GM18508 (cell line): ENCODE data around the gene EXOC6.
"Not testable (repeated sequence)": the region's sequence is repeated elsewhere in the genome, so short reads cannot be mapped to it uniquely, and the experiment has no call there.

Source experiments
- ATAC-seq: cut with Tn5 transposase; IDR thresholded peaks from one replicate; pipeline ENCODE4 v1.9.1; 2021; ENCODE audit warnings: moderate number of reproducible peaks; ENCODE audit not compliant: insufficient read depth, unreplicated experiment

Gene EXOC6

DNA sequence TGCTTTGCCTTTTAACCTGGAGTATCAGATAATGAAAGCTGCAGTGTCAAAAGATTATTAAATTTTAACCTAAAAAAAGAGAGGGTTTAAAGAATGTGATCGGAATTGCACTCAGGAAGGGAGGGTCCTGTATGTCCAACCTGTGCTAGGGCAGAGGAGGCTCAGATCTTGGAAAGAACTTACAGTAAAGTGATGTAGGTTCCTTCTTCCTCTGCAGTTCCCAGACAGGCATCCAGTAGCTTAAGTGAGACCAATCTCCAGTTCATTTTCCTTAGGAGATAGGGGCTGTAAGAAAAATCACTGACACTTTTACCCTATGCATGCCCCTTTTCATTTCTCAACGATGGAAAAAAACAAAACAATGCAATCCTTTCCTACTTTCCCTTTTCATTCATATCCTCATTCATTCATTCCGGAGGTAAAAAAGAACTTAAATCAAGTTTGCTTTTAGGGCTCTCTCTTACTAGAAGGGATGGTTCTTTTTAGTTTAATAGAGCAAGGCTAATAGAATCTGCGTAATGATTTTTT is 28.3 kb downstream of the EXOC6 start:
- no peak for ATAC-seq

DNA sequence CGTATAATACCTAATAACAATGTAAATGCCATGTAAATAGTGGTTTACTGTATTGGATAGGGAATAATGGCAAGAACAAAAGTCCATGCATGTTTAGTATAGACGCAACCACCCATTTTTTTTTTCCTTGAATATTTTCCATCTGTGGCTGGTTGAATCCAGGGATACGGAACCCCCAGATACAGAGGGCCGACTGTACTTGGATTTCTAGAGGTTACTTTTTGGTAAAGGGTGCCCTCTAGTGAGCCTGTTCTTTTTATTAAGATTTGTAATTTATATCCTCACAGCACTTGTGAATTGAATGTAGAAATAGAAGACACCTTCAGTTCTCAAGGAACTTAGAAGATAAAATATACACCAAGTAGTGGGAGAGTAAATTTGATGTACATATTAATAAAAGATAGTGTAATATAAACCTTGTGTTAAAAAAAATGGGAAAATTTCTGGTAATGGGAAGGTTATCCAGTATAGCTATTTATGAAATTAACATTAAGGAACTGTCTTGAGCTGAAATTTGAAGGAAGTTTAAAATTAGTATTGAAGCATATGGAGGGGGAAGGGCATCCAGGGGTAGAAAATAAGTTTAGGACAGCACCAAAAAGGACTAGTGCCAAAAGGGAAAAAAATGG is 32.0 kb downstream of the EXOC6 start:
- ATAC-seq, result no peak

DNA sequence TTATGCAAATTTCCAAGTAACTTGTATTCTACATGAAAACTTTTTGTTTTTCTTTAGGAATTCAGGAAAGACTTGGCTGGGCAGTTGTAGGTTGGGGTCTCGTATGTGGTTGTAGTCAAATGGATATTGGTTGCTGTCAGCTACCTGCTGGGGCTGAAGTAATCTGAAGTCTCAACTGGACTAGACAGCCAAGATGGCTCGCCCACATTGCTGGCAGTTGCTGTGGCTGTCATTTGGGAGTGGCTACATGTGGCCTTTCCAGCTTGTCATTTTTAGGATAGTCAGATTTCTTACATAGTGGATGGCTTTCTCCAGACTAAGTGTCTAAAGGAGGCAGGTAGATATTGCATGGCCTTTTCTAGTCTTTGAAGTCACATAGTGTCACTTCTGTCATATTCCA is 32.6 kb downstream of the EXOC6 start:
- ATAC-seq, result no peak

DNA sequence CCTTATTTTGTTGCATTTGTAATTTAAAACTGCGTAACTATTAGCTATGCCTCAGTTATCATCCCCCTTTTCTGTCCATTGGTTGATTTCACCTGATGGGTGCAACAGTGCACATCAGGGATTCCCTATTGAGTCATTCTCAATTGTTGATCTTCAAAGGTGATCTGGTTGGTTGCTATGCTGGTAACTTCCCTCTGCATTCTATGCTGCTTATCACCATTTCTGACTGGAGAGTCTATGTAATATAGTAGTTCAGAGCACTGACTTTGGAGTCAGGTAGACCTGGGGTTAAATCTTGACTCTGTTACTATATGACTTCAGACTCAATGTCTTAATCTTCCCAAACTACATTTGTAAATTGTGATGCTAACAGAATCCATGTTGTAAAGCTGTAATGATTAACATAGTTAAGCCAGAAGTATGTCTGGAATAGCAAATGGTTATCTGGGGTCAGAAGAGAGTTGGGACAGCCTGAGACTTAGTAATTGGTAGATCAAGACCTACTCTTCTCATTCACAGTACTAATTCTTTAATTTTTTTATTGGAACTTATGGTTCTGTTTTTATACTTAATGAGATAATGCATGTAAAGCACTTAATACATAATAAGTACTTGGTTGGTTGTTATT is 38.1 kb downstream of the EXOC6 start:
- ATAC-seq, result no peak

DNA sequence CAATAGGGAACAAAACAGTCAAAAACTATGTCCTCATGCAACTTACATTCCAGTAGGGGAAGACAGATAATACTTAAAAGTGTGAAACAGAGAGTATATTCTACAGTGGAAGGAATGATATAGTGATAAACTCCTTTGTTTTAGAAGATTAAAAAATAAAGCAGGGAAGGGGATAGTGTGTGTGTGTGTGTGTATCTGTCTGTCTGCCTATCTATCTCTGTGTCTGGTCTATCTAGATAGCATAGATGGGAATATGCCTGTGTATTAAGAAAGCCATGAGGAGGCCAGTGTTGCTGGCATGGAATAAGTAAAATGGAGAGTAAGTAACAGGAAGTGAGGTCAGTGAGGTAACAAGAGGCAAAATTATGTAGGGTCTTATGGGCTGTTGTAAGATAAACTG is 42.2 kb downstream of the EXOC6 start:
- ATAC-seq, result no peak

DNA sequence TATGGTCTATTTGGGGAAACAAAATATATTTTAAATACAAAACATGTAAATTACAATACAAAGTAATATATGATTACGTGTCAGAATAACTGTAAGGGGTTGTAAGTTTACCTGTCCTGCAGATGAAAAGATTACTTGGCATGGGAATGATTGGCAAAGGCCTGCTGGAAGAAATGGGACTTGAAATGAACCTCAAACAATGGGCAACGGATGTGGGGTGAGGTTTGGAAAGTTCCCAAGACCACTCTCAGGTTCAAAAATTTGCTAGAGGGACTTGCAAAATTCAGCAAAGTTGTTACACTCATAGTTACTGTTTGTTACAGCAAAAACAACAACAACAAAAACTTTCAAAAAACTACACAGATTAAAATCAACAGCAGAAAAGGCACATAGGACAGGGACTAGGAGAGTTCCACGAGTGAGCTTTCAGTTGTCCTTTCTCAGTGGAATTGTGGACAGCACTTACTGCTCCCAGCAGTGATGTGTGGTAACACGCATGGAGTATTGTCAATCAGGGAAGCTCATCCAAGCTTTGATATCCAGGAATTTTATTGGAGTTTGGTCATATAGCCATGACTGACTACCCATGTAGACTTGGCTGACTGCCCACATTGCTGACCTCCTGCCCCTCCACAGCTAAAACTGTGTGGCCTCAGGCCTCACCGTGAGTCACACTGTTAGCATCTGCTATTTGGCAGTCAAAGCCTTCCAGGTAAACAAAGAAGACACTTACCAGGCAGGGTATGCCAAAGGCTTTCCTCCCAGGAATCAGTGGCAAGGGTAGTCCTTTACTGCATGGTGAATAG is 43.8 kb downstream of the EXOC6 start:
- no peak for ATAC-seq

DNA sequence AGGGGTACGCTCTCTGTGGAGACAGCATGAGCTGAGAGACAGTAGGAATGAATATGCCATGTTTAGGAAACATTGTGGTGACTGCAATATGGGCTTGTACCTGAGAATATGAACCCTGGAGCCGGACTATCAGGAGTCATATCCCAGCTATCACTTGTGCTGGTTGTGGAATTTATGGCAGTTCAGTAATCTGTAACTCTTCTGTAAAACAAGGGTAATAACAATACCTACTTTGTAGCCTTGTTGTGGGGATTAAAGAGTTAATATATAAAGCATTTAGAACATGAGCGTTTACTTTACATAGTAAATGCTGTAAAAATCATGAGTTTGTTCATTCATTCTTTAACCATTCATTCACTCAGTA is 44.4 kb downstream of the EXOC6 start:
- no peak for ATAC-seq

DNA sequence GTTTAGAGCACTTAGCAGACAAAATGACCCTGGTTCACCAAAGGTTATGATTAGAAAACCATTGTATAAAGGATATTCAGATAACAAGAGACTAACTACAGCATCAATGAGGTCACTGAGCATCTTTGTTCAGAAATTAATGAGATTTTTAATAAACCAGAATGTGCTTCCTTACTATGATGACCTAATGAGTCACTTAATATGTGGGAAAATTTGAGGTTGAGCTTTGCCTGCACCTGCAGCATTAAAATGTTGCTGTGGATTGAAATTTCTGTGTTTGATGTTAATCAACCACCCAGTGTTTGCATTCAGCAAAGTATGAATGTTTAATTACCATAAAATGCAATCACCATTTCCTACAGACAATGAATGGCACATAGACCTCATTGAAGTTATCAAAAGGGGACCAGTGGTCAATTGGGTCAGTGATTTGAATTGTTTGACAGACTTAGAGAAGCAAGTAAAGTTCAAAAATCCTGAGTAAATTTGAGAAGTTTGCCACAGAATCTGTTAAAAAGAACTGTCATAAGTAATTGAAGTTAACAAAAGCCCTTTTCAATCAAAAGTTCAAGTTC is 45.8 kb downstream of the EXOC6 start:
- no peak for ATAC-seq

DNA sequence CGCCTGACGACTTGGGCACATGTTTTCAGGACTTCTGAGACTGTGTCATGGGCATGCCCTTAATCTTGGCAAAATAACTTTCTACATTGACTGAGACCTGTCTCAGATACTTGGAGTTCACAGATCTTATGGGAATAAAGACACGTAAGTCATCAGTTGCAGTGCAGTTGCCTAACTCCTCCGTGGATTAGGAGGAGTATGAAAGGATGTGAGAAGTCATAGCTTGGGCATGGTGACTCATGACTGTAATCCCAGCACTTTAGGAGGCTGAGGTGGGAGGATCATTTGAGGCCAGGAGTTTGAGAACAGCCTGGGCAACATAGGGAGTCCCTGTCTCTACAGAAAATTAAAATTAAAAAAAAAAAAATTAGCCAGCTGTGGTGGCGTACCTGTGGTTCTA is 49.6 kb downstream of the EXOC6 start:
- ATAC-seq, result no peak

DNA sequence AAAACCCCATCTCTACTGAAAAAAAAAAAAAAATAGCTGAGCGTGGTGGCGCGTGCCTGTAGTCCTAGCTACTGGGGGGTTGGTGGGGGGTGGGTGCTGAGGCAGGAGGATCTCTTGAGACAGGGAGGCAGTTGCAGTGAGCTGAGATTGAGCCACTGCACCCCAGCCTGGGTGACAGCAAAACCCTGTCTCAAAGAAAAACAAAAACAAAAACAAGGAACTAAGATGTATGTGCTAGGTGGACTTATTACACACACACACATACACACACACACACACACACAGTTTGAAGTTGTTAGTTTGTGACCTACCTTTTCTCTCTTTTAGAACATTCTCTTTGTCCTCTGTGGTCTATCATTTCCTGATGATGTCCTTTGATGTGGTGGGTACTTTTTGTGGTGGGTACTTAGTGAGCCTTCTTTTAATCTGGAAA is 53.5 kb downstream of the EXOC6 start:
- ATAC-seq, result no peak

DNA sequence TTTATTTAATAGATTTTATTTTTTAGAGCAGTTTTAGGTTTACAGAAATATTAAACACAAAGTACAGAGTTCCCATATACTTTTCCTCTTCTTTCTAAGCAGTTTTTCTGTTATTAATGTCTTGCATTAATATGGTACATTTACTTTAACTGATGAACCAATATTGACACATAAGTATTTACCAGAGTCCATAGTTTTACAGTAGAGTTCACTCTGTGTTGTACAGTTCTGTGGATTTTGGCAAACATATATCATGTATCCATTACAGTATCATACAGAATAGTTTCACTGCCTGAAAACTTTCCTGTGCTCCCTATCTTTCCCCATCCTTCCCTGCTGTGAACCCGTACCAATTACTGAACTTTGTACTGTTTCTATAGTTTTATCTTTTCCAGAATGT is 55.3 kb downstream of the EXOC6 start:
- no peak for ATAC-seq

DNA sequence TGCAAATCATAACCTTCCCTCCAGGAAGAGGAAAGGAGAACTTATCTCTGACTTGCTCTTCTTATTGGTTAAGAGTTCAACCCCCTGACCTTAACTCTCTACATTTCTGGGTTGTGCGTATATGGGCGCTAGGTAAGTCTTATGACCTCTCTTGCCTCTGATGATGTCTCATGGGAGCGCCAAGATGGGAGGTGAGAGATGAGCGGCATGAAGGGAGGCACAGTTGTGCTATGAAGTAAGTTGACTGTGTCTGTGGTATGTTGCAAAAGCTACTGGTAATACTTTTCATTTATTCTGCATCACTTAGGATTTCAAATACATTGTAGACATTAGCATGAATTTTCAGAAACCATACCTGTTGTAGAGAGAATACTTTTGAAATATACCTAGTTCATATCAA is 59.0 kb downstream of the EXOC6 start:
- no peak for ATAC-seq

DNA sequence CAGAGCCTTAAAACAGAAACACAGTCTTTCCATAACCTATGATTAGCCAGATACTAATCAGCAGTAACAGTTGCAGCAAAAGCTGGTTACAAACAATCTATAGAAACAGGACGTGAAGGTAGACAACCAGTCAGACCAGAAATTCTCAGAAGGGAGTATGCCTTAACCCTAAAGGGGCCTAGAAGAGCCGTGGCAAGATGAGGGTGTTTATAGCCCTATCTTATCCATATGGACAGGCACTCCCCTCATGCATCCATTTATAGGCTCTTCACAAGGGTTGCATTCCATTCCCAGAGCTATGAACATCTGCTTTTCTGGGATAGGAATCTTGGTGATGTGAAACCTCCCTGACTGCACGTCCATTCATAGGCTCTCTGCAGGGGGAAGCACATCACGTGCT is 64.3 kb downstream of the EXOC6 start:
- ATAC-seq, result not testable (repeated sequence)

DNA sequence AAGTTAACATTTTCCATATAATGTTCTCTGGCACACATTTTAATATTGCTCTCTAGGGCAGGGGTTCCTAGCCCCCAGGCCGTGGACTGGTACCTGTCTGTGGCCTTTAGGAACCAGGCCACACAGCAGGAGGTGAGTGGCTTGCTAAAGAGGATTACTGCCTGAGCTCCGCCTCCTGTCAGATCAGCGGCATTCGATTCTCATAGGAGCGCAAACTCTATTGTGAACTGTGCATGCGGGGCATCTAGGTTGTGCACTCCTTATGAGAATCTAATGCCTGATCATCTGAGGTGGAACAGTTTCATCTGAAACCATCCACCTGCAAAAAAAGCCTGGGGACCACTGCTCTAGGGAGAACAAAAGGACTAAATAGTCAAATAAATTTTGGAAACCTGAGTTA is 65.7 kb downstream of the EXOC6 start:
- ATAC-seq, result no peak

DNA sequence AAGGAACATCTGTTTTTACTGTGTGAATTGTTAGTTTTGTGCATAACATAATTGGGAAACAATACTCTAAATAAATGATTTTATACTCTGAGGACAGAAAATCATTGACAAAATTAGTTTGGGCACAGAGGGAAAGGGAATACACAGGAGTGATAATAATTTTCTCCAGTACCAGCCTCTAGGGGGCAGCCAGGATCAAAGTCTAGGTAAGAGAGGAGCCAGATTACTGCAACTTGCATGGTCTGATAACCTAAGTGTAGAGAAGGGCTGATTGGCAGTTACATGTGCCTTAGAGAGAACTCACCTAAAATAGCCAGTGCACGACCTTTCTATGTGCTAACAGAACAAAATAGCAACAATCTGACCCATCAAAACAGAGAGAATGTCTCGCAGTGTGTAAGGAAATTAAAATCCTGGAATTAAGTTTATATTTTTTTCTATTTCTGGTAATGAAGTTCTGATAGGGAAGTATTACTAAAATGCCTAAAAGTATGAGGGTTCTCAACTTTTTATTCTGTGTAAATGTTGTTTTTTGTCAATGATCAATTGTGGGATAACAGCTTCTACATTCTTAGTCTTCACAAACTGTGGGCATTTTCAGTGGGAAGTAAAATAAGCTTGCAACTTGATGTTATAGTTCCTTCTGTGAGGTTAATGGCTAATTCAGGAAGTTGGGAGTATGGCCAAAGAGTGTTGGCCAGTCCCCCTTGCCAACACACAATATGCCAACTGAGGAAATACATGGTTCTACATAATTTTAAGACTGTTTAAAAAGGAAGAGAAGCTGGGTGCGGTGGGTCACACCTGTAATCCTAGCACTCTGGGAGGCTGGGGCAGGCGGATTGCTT is 66.4 kb downstream of the EXOC6 start:
- no peak for ATAC-seq

DNA sequence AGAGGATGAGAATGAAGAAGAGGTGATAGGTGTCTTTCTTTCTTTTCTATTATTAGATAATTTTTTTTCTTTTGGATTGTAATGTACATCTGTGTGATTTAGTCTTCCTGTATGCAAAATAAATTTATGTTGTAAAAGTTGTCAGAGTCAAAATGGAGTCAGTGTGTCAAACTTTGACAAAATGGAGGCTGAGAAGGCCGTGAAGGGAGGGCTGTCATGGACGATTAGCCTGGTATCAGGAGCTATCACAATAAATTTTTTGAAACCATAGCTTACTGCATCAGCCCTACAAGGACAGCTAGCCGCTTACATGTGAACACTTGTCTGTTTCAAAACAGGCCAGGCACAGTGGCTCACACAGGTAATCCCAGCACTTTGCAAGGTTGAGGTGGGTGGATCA is 67.6 kb downstream of the EXOC6 start:
- ATAC-seq, result no peak

DNA sequence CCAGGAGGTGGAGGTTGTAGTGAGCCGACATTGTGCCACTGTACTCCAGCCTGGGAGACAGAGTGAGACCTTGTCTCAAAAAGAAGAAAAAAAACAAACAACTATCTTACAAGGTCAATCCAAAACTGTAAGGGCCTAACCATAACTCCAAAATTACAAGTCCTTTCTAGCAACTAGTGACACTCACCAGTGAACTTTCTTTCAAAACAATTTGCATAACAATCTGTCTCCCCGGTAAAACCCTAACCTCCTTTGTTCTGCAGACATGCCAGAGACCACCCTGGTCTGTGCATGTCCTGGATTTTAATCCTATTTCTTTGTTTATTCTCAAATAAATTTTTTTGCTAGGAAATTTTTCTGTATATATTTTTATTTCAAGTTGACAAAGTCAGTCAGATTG is 68.1 kb downstream of the EXOC6 start:
- no peak for ATAC-seq

DNA sequence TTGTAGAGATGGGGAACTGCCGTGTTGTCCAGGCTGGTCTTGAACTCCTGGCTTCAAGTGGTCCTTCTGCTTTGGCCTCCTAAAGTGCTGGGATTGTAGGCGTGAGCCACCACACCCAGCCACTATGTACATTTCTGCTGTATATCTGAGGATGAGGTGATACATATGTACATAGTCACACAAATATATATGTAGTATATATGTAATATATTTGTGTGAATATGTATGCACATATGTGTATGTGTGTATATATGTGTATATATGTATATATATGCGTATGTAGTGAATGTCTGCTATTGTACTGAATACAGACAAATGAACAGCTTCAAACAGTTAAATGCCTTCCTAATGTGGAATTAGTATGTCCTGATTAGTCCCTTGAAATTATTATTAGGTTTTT is 70.3 kb downstream of the EXOC6 start:
- ATAC-seq, result no peak

DNA sequence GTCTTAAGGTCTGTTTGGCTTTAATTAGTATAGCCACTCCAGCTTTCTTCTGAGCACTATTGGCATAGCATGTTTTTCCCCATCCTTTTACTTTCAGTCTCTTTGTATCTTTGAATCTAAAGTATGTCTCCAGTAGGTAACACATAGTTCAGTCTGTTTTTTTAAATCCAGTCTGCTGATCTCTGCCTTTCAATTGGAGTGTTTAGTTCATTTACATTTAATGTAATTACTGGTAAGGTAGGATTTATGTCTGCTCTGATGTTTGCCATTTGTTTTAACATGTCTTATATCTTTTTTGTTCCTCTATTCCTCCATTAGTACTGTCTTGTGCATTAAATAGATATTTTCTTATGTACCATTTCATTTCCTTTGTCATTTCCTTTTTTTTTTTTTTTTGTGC is 72.5 kb downstream of the EXOC6 start:
- ATAC-seq, result no peak

DNA sequence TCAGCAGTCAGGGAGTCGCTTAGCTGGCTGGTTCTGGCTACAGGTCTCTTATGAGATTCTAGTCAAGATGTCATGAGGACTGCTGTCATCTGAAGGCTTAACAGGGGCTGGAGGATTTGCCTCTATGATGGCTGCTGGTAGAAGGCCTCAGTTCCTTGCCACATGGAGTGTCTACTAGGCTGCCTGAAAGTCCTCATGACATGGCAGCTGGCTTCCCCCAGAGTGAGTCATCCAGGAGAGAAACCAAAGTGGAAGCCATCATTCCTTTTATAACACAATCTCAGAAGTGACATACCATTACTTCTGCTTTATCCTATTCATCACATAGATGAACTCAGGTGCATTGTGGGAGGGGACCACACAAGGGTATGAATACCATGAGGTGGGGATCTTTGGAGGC is 75.1 kb downstream of the EXOC6 start:
- no peak for ATAC-seq
